ENCODE measurements around the gene CCDC106. TPM values are rescaled to one million over a fixed set of nuclear protein-coding genes. Genes with fewer than 3 reads are reported as not detected.

CCDC106 gene
- total RNA-seq, 3 donors from 2014 or later (not counting 1 experiment from before 2014, with no cell fraction given): 2.0 to 3.2 (median 3.2) TPM

DNA sequence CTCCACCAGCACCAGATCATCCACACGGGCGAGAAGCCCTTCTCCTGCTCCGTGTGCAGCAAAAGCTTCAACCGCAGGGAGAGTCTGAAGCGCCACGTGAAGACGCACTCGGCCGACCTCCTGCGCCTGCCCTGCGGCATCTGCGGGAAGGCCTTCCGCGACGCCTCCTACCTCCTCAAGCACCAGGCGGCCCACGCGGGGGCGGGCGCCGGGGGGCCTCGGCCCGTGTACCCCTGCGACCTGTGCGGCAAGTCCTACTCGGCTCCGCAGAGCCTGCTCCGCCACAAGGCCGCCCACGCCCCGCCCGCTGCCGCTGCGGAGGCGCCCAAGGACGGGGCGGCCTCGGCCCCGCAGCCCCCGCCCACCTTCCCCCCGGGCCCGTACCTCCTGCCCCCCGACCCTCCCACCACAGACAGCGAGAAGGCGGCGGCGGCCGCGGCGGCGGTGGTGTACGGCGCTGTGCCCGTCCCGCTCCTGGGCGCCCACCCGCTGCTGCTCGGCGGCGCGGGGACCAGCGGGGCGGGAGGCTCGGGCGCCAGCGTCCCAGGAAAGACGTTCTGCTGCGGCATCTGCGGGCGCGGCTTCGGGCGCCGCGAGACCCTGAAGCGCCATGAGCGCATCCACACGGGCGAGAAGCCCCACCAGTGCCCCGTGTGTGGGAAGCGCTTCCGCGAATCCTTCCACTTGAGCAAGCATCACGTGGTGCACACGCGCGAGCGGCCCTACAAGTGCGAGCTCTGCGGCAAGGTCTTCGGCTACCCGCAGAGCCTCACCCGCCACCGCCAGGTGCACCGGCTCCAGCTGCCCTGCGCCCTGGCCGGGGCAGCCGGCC lies 33.1 kb upstream of the CCDC106 start:
- H3K36me3 Mint-ChIP-seq: no peaks in the 10 kb centered on the region
- peaks cover 7 to 34% of the 10 kb centered on the region in 2 donors for H3K4me1 Mint-ChIP-seq
- TF ChIP-seq, protein P1, sequence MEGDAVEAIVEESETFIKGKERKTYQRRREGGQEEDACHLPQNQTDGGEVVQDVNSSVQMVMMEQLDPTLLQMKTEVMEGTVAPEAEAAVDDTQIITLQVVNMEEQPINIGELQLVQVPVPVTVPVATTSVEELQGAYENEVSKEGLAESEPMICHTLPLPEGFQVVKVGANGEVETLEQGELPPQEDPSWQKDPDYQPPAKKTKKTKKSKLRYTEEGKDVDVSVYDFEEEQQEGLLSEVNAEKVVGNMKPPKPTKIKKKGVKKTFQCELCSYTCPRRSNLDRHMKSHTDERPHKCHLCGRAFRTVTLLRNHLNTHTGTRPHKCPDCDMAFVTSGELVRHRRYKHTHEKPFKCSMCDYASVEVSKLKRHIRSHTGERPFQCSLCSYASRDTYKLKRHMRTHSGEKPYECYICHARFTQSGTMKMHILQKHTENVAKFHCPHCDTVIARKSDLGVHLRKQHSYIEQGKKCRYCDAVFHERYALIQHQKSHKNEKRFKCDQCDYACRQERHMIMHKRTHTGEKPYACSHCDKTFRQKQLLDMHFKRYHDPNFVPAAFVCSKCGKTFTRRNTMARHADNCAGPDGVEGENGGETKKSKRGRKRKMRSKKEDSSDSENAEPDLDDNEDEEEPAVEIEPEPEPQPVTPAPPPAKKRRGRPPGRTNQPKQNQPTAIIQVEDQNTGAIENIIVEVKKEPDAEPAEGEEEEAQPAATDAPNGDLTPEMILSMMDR (IDR thresholded peaks at IDR 0.05): no peak
- intact Hi-C loops (cut with micrococcal nuclease): no loop called here
- H3K27ac ChIP-seq (ENCODE audit: low read length): no peak overlapping the region
- H3K36me3 ChIP-seq (ENCODE audit: control insufficient read depth, insufficient read depth, low read length): peaks cover 13% of the 10 kb centered on the region
- WGBS (ENCODE audit: insufficient coverage): 97% methylated on average over 94 of the region's 98 CpGs
- H3K4me3 Mint-ChIP-seq: no peak overlapping the region
- H3K9me3 ChIP-seq (ENCODE audit: control insufficient read depth, insufficient read depth, low read length): no peaks in the 10 kb centered on the region
- no peak overlapping the region for H3K4me3 ChIP-seq (ENCODE audit: low read length)
- H3K27ac Mint-ChIP-seq: no peak overlapping the region
- DNase-seq (no peak), ATAC-seq (no peak)
- H3K27me3 ChIP-seq (ENCODE audit: control insufficient read depth, insufficient read depth, low read length): no peaks in the 10 kb centered on the region
- no peaks in the 10 kb centered on the region for H3K27me3 Mint-ChIP-seq (ENCODE audit: low read depth in 2 of 2)
- H3K9me3 Mint-ChIP-seq: no peaks in the 10 kb centered on the region
- peaks cover 11% of the 10 kb centered on the region for H3K4me1 ChIP-seq (ENCODE audit: control insufficient read depth, insufficient read depth, low read length)

DNA sequence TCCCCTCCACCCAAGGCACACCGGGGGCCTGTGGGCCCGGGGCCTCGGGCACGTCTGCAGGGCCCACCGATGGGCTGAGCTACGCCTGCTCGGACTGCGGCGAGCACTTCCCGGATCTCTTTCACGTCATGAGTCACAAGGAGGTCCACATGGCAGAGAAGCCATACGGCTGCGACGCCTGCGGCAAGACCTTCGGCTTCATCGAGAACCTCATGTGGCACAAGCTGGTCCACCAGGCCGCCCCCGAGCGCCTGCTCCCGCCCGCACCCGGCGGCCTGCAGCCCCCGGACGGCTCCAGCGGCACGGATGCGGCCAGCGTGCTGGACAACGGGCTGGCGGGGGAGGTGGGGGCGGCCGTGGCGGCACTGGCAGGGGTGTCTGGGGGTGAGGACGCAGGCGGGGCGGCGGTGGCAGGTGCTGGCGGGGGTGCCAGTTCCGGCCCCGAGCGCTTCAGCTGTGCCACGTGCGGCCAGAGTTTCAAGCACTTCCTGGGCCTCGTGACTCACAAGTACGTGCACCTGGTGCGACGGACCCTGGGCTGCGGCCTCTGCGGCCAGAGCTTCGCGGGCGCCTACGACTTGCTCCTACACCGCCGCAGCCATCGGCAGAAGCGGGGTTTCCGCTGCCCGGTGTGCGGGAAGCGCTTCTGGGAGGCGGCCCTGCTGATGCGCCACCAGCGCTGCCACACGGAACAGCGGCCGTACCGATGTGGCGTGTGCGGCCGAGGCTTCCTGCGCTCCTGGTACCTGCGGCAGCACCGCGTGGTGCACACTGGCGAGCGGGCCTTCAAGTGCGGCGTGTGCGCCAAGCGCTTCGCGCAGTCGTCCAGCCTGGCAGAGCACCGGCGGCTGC lies 32.2 kb upstream of the CCDC106 start:
- no peak overlapping the region for H3K27ac Mint-ChIP-seq

DNA sequence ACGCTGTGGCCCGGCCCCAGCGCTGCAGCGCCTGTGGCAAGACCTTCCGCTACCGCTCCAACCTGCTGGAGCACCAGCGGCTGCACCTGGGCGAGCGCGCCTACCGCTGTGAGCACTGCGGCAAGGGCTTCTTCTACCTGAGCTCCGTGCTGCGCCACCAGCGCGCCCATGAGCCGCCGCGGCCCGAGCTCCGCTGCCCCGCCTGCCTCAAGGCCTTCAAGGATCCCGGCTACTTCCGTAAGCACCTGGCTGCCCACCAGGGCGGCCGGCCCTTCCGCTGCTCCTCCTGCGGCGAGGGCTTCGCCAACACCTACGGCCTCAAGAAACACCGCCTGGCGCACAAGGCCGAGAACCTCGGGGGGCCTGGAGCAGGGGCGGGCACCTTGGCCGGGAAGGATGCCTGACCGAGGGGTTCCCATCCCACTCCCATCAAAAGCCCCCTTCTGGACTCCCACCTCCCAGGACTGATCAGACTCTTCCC lies 31.6 kb upstream of the CCDC106 start:
- DNase-seq (no peak), ATAC-seq (no peak)
- Histone ChIP-seq H3K27ac (ENCODE audit: low read length) (no peak overlapping the region), H3K9me3 (ENCODE audit: control insufficient read depth, insufficient read depth, low read length) (no peaks in the 10 kb centered on the region), H3K4me3 (ENCODE audit: low read length) (no peak overlapping the region), H3K36me3 (ENCODE audit: control insufficient read depth, insufficient read depth, low read length) (peaks cover 11% of the 10 kb centered on the region), H3K27me3 (ENCODE audit: control insufficient read depth, insufficient read depth, low read length) (no peaks in the 10 kb centered on the region), H3K4me1 (ENCODE audit: control insufficient read depth, insufficient read depth, low read length) (peaks cover 18% of the 10 kb centered on the region)
- 98% methylated on average over 38 of the region's 38 CpGs for WGBS (ENCODE audit: insufficient coverage)
- H3K27me3 Mint-ChIP-seq (ENCODE audit: low read depth in 2 of 2): no peaks in the 10 kb centered on the region
- TF ChIP-seq, protein P1 (IDR thresholded peaks at IDR 0.05): no peak
- no peaks in the 10 kb centered on the region for H3K9me3 Mint-ChIP-seq
- no peak overlapping the region for H3K27ac Mint-ChIP-seq
- peaks cover 0 to 31% of the 10 kb centered on the region in 2 donors for H3K4me1 Mint-ChIP-seq
- intact Hi-C loops (cut with micrococcal nuclease): no loop called here
- no peak overlapping the region for H3K4me3 Mint-ChIP-seq
- no peaks in the 10 kb centered on the region for H3K36me3 Mint-ChIP-seq

More for the DNA sequence above, 32.2 kb upstream of the CCDC106 start:
- TF ChIP-seq, protein P1 (IDR thresholded peaks at IDR 0.05): no peak
- Mint-ChIP-seq H3K4me1 (peaks cover 1 to 34% of the 10 kb centered on the region in 2 donors), H3K4me3 (no peak overlapping the region), H3K36me3 (no peaks in the 10 kb centered on the region), H3K9me3 (no peaks in the 10 kb centered on the region), H3K27me3 (ENCODE audit: low read depth in 2 of 2) (no peaks in the 10 kb centered on the region)
- Histone ChIP-seq H3K4me1 (ENCODE audit: control insufficient read depth, insufficient read depth, low read length) (peaks cover 14% of the 10 kb centered on the region), H3K36me3 (ENCODE audit: control insufficient read depth, insufficient read depth, low read length) (peaks cover 13% of the 10 kb centered on the region), H3K27me3 (ENCODE audit: control insufficient read depth, insufficient read depth, low read length) (no peaks in the 10 kb centered on the region), H3K4me3 (ENCODE audit: low read length) (no peak overlapping the region), H3K27ac (ENCODE audit: low read length) (no peak overlapping the region), H3K9me3 (ENCODE audit: control insufficient read depth, insufficient read depth, low read length) (no peaks in the 10 kb centered on the region)
- DNase-seq (no peak), ATAC-seq (no peak)
- WGBS (ENCODE audit: insufficient coverage): 97% methylated on average over 88 of the region's 88 CpGs
- intact Hi-C loops (cut with micrococcal nuclease): no loop called here
